Spinal cord (tissue), 10 donors: ENCODE measurements around the gene OR6A2. TPM values are rescaled to one million over a fixed set of nuclear protein-coding genes. Genes with fewer than 3 reads are reported as not detected.

ENCODE experiments used
- DNase-seq, 6 donors: peaks; one replicate each; pipeline versions ENCODE4 v3.0.0 to v3.0.0-alpha.2; 2013 to 2015; ENCODE audit warnings: low spot score in 6 of 6, low read depth in 4 of 6
- H3K27ac ChIP-seq: one replicate; pipeline ENCODE4 v1.5.1; 2013; ENCODE audit warnings: low read depth, low read length, control low read depth
- H3K27me3 ChIP-seq: one replicate; pipeline ENCODE4 v1.6.1; 2013; ENCODE audit warnings: low read length; ENCODE audit not compliant: control insufficient read depth, insufficient read depth
- H3K36me3 ChIP-seq: one replicate; pipeline ENCODE4 v1.6.1; 2013; ENCODE audit warnings: low read length; ENCODE audit not compliant: control insufficient read depth, insufficient read depth
- H3K4me1 ChIP-seq: one replicate; pipeline ENCODE4 v1.6.1; 2013; ENCODE audit warnings: low read length; ENCODE audit not compliant: control insufficient read depth, insufficient read depth
- H3K4me3 ChIP-seq: one replicate; pipeline ENCODE4 v1.5.1; 2013; ENCODE audit warnings: low read depth, low read length, control low read depth
- H3K9me3 ChIP-seq: one replicate; pipeline ENCODE4 v1.6.1; 2013; ENCODE audit warnings: low read length; ENCODE audit not compliant: control insufficient read depth, insufficient read depth
- whole genome bisulfite sequencing: methylation state at CpG from one replicate; pipeline ENCODE4 v1.1.5; 2013; ENCODE audit warnings: missing lambda C conversion rate; ENCODE audit not compliant: insufficient coverage; 5-methylcytosine and 5-hydroxymethylcytosine counted together
- polyA plus RNA-seq, 2 donors: library from polyadenylated mRNA; unstranded; fragments of 120-200 nt; gene quantifications; one replicate each; pipeline ENCODE4 v1.2.1, GENCODE V29; 2013; ENCODE audit not compliant: insufficient read length in 2 of 2
- total RNA-seq, 2 donors: library from RNA; depleted of rRNA in 1 of 2; stranded (reverse); fragments of 120-200 nt in 1 of 2; fragments of >200 nt in 1 of 2; gene quantifications; one replicate each; pipeline versions ENCODE4 v1.2.3 to v1.2.4, GENCODE V29; 2013 to 2014
- donor health status: healthy.

OR6A2 gene
- total and polyA plus RNA-seq, 4 donors, result 0.11 to 0.89 TPM; not detected in 2

DNA sequence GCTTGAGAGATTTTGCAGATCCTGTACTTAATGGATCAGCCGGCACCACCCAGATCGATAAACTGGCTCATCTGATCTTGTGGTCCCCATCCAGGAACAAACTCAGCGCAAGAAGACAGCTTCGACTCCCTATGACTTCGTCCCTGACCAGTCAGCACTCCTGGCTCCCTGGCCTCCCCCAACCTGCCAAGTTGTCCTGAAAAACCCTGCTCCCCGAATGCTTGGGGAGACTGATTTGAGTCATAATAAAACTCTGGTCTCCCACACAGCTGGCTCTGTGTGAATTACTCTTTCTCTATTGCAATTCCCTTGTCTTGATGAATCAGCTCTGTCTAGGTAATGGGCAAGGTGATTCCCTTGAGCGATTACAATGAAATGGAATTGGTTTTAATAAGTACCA is 57.2 kb downstream of the OR6A2 start:
- H3K4me1 ChIP-seq, result no peaks in the 10 kb centered on the region
- no peaks in the 10 kb centered on the region for H3K27me3 ChIP-seq
- H3K27ac ChIP-seq, result no peak overlapping the region
- peak in 1 of 6 donors; percentile 9 for DNase-seq
- no peaks in the 10 kb centered on the region for H3K9me3 ChIP-seq
- no peak overlapping the region for H3K4me3 ChIP-seq
- WGBS, result 64% methylated on average over 5 of the region's 7 CpGs
- no peaks in the 10 kb centered on the region for H3K36me3 ChIP-seq

Other genes starting within 250 kb of the OR6A2 start
- 10 to 100 TPM; 11.6 to 24.5 TPM for gene RRP8, start 196.1 kb downstream of the OR6A2 start, total RNA-seq
- gene RRP8, start 196.1 kb downstream of the OR6A2 start, polyA plus RNA-seq, result 10 to 100 TPM; 16.8 to 17.3 TPM
- 100 to 1,000 TPM in 1 of 2 donors, 10 to 100 TPM in 1; 87.6 to 175 TPM for gene ILK, start 195.9 kb downstream of the OR6A2 start, total RNA-seq
- 100 to 1,000 TPM; 111 to 134 TPM for gene ILK, start 195.9 kb downstream of the OR6A2 start, polyA plus RNA-seq
- 10 to 100 TPM; 14.0 to 88.8 TPM for gene TAF10, start 187.5 kb downstream of the OR6A2 start, total RNA-seq
- gene TAF10, start 187.5 kb downstream of the OR6A2 start, polyA plus RNA-seq, result 100 to 1,000 TPM in 1 of 2 donors, 10 to 100 TPM in 1; 83.4 to 103 TPM
- gene TPP1, start 180.3 kb downstream of the OR6A2 start, total RNA-seq, result 10 to 100 TPM; 31.1 to 40.3 TPM
- gene TPP1, start 180.3 kb downstream of the OR6A2 start, polyA plus RNA-seq, result 10 to 100 TPM; 73.1 to 81.2 TPM
- gene DCHS1, start 143.9 kb downstream of the OR6A2 start, total RNA-seq, result 10 to 100 TPM; 29.1 to 43.6 TPM
- 10 to 100 TPM; 38.8 to 42.8 TPM for gene DCHS1, start 143.9 kb downstream of the OR6A2 start, polyA plus RNA-seq
- 10 to 100 TPM; 21.6 to 46.2 TPM for gene MRPL17, start 116.3 kb downstream of the OR6A2 start, total RNA-seq
- 10 to 100 TPM; 47.4 to 53.8 TPM for gene MRPL17, start 116.3 kb downstream of the OR6A2 start, polyA plus RNA-seq
- gene OR2AG2, start 27.7 kb downstream of the OR6A2 start, total RNA-seq, result under 1 TPM; 0.28 to 0.30 TPM
- under 1 TPM; 0.06 to 0.14 TPM for gene OR2AG2, start 27.7 kb downstream of the OR6A2 start, polyA plus RNA-seq
- gene OR2AG1, start 16.7 kb downstream of the OR6A2 start, total RNA-seq, result not detected
- gene OR2AG1, start 16.7 kb downstream of the OR6A2 start, polyA plus RNA-seq, result under 1 TPM in 1 of 2 donors, not detected in 1; 0.05 TPM
- gene OR10A5, start 46.0 kb upstream of the OR6A2 start, total RNA-seq, result not detected
- gene OR10A5, start 46.0 kb upstream of the OR6A2 start, polyA plus RNA-seq, result not detected
- not detected for gene OR10A2, start 63.4 kb upstream of the OR6A2 start, total RNA-seq
- gene OR10A2, start 63.4 kb upstream of the OR6A2 start, polyA plus RNA-seq, result under 1 TPM; 0.08 to 0.21 TPM
- gene OR10A4, start 76.9 kb upstream of the OR6A2 start, total RNA-seq, result not detected
- not detected for gene OR10A4, start 76.9 kb upstream of the OR6A2 start, polyA plus RNA-seq
- under 1 TPM; 0.22 to 0.40 TPM for gene OR2D2, start 92.8 kb upstream of the OR6A2 start, total RNA-seq
- not detected for gene OR2D2, start 92.8 kb upstream of the OR6A2 start, polyA plus RNA-seq
- gene OR2D3, start 121.3 kb upstream of the OR6A2 start, total RNA-seq, result not detected
- not detected for gene OR2D3, start 121.3 kb upstream of the OR6A2 start, polyA plus RNA-seq
- gene ZNF215, start 126.7 kb upstream of the OR6A2 start, total RNA-seq, result 1 to 10 TPM; 2.5 to 2.8 TPM
- gene ZNF215, start 126.7 kb upstream of the OR6A2 start, polyA plus RNA-seq, result 1 to 10 TPM; 3.1 to 4.3 TPM
- gene ZNF214, start 220.7 kb upstream of the OR6A2 start, total RNA-seq, result 10 to 100 TPM; 11.5 to 12.7 TPM
- gene ZNF214, start 220.7 kb upstream of the OR6A2 start, polyA plus RNA-seq, result 1 to 10 TPM; 5.8 to 6.8 TPM
- 1 to 10 TPM; 1.2 to 2.2 TPM for gene NLRP14, start 220.8 kb upstream of the OR6A2 start, total RNA-seq
- gene NLRP14, start 220.8 kb upstream of the OR6A2 start, polyA plus RNA-seq, result 1 to 10 TPM; 1.0 to 2.6 TPM